Measurements from ENCODE around the gene FAM193A.

- TF ChIP-seq CTCF (conservative IDR thresholded peaks at IDR 0.05; ENCODE audit: low read depth, low read length): no peak
- TF ChIP-seq EZH2 (IDR thresholded peaks at IDR 0.05; ENCODE audit: borderline replicate concordance, low read depth, low read length, poor library complexity, severe bottlenecking): no peak
These were observed 232.5 kb downstream of the FAM193A start for GRCh38 chr4:2768921-2769336.
